Measurements from ENCODE around the gene PDCL2. TPM values are rescaled to one million over a fixed set of nuclear protein-coding genes. Genes with fewer than 3 reads are reported as not detected.
"Not testable (repeated sequence)": the region's sequence is repeated elsewhere in the genome, so short reads cannot be mapped to it uniquely, and the experiment has no call there.

The PDCL2 gene
- not detected for total RNA-seq
- long read RNA-seq = 0 reads

- ATAC-seq = no peak
- intact Hi-C loops (cut with micrococcal nuclease) = no loop called here
- no peak for DNase-seq
Observed at GRCh38 chr4:55592014-55592413, at the start of gene PDCL2. TSS of gene PDCL2 (minus strand) at chr4:55592245. CDS start at chr4:55592109, 136 bp downstream.

GRCh38 chr4:55637272-55637820 lies 45.3 kb upstream of the PDCL2 start:
- DNase-seq (no peak), ATAC-seq (no peak)
- intact Hi-C loops (cut with micrococcal nuclease) = no loop called here

GRCh38 chr4:55636656-55636999 lies 44.6 kb upstream of the PDCL2 start:
- intact Hi-C loops (cut with micrococcal nuclease) = no loop called here
- DNase-seq (no peak), ATAC-seq (no peak)

- DNase-seq = peak; percentile 54
- intact Hi-C loops (cut with micrococcal nuclease) = no loop called here
- ATAC-seq = peak; percentile 75
Observed at GRCh38 chr4:55635741-55636655, 44.0 kb upstream of the PDCL2 start, which contains the start of gene NMU. TSS of gene NMU (minus strand) at chr4:55636298. CDS start at chr4:55636192, 106 bp downstream.

- ATAC-seq = no peak
Observed at GRCh38 chr4:55635282-55635681, 43.2 kb upstream of the PDCL2 start.

GRCh38 chr4:55634417-55635128 lies 42.5 kb upstream of the PDCL2 start:
- intact Hi-C loops (cut with micrococcal nuclease) = no loop called here
- ATAC-seq = no peak
- DNase-seq = no peak

More at GRCh38 chr4:55635282-55635681, 43.2 kb upstream of the PDCL2 start:
- intact Hi-C loops (cut with micrococcal nuclease) = no loop called here
- no peak for DNase-seq

- ATAC-seq = no peak
- DNase-seq = no peak
- intact Hi-C loops (cut with micrococcal nuclease) = no loop called here
Observed at GRCh38 chr4:55633903-55634302, 41.9 kb upstream of the PDCL2 start.

- intact Hi-C loops (cut with micrococcal nuclease) = no loop called here
- no peak for DNase-seq
- ATAC-seq = no peak
Observed at GRCh38 chr4:55625835-55626234, 33.8 kb upstream of the PDCL2 start.

GRCh38 chr4:55624063-55624462 lies 32.0 kb upstream of the PDCL2 start:
- DNase-seq = not testable (repeated sequence)

GRCh38 chr4:55618546-55619143 lies 26.6 kb upstream of the PDCL2 start:
- DNase-seq (no peak), ATAC-seq (no peak)
- intact Hi-C loops (cut with micrococcal nuclease) = no loop called here

More at GRCh38 chr4:55624063-55624462, 32.0 kb upstream of the PDCL2 start:
- ATAC-seq; intact Hi-C loops (cut with micrococcal nuclease): not testable (repeated sequence)

GRCh38 chr4:55617587-55618197 lies 25.6 kb upstream of the PDCL2 start:
- no peak for ATAC-seq
- no peak for DNase-seq
- intact Hi-C loops (cut with micrococcal nuclease) = no loop called here

GRCh38 chr4:55615008-55615407 lies 23.0 kb upstream of the PDCL2 start:
- ATAC-seq (no peak), DNase-seq (no peak)
- intact Hi-C loops (cut with micrococcal nuclease) = no loop called here

GRCh38 chr4:55613621-55614020 lies 21.6 kb upstream of the PDCL2 start:
- ATAC-seq (no peak), DNase-seq (no peak)
- intact Hi-C loops (cut with micrococcal nuclease) = no loop called here

GRCh38 chr4:55612341-55612740 lies 20.3 kb upstream of the PDCL2 start:
- DNase-seq = no peak

GRCh38 chr4:55611358-55612059 lies 19.5 kb upstream of the PDCL2 start:
- ATAC-seq = no peak
- intact Hi-C loops (cut with micrococcal nuclease) = no loop called here
- no peak for DNase-seq

More at GRCh38 chr4:55612341-55612740, 20.3 kb upstream of the PDCL2 start:
- no peak for ATAC-seq
- intact Hi-C loops (cut with micrococcal nuclease) = no loop called here

GRCh38 chr4:55610381-55610780 lies 18.3 kb upstream of the PDCL2 start:
- ATAC-seq = no peak
- DNase-seq = no peak
- intact Hi-C loops (cut with micrococcal nuclease) = no loop called here

- no peak for DNase-seq
- intact Hi-C loops (cut with micrococcal nuclease) = no loop called here
- no peak for ATAC-seq
Observed at GRCh38 chr4:55609393-55609866, 17.4 kb upstream of the PDCL2 start.

GRCh38 chr4:55608591-55608990 lies 16.5 kb upstream of the PDCL2 start:
- ATAC-seq (no peak), DNase-seq (no peak)
- intact Hi-C loops (cut with micrococcal nuclease) = no loop called here
